Stimulated activated CD8-positive, alpha-beta memory T cell treated with anti-CD3 and anti-CD28 coated beads, Interleukin-4, amount 100 ng/mL, for 4 hours (primary cell): ENCODE results near the gene COASY.

Source experiments
- DNase-seq, 2 donors: peaks; one replicate each; pipeline ENCODE4 v3.0.0-alpha.2; 2020; ENCODE audit warnings: low read depth in 2 of 2, low spot score in 1 of 2

COASY gene

GRCh38 chr17:42561897-42562387, at the start of gene COASY:
Gene COASY (plus strand): TSS chr17:42562148. CDS start chr17:42562623, 475 bp downstream.
- DNase-seq, result peak; percentile 80 to 85

GRCh38 chr17:42512246-42512645, 49.7 kb upstream of the COASY start:
- no peak for DNase-seq

GRCh38 chr17:42512733-42513251, 49.2 kb upstream of the COASY start:
- DNase-seq, result no peak

GRCh38 chr17:42513686-42514085, 48.3 kb upstream of the COASY start:
- DNase-seq, result no peak

- DNase-seq, result no peak
These were observed 47.7 kb upstream of the COASY start for GRCh38 chr17:42514279-42514678.

GRCh38 chr17:42514867-42515266, 47.1 kb upstream of the COASY start:
- no peak for DNase-seq

- peak; percentile 60 to 80 for DNase-seq
These were observed 44.4 kb upstream of the COASY start for GRCh38 chr17:42517516-42517915.

GRCh38 chr17:42518046-42518754, 43.7 kb upstream of the COASY start:
- no peak for DNase-seq

GRCh38 chr17:42518755-42519545, 43.0 kb upstream of the COASY start:
- DNase-seq, result no peak

- DNase-seq, result no peak
These were observed 42.1 kb upstream of the COASY start for GRCh38 chr17:42519546-42520491.

GRCh38 chr17:42520540-42520951, 41.4 kb upstream of the COASY start:
- no peak for DNase-seq

GRCh38 chr17:42521036-42521435, 40.9 kb upstream of the COASY start:
- DNase-seq, result no peak

GRCh38 chr17:42521666-42522262, 40.2 kb upstream of the COASY start:
- DNase-seq, result no peak

GRCh38 chr17:42522263-42522790, 39.6 kb upstream of the COASY start:
- no peak for DNase-seq

- no peak for DNase-seq
These were observed 39.1 kb upstream of the COASY start for GRCh38 chr17:42522798-42523278.

- no peak for DNase-seq
These were observed 36.7 kb upstream of the COASY start for GRCh38 chr17:42525221-42525620.

- DNase-seq, result no peak
These were observed 35.9 kb upstream of the COASY start for GRCh38 chr17:42526031-42526444.

- no peak for DNase-seq
These were observed 34.0 kb upstream of the COASY start for GRCh38 chr17:42527932-42528331.

GRCh38 chr17:42529061-42529460, 32.9 kb upstream of the COASY start:
- no peak for DNase-seq

- DNase-seq, result no peak
These were observed 30.9 kb upstream of the COASY start for GRCh38 chr17:42530952-42531454.
